ENCODE results near the gene ADK. TPM values are rescaled to one million over a fixed set of nuclear protein-coding genes. Genes with fewer than 3 reads are reported as not detected.

The ADK gene
- polyA plus RNA-seq, 2 donors: 27.3 to 45.2 TPM

- H3K9me3 ChIP-seq (ENCODE audit: control insufficient read depth in 2 of 2, insufficient read depth in 1 of 2, low read depth in 1 of 2, low read length in 1 of 2): no peaks in the 10 kb centered on the region
- no peak overlapping the region for H3K27ac ChIP-seq (ENCODE audit: low read depth in 2 of 2, low read length in 1 of 2)
- H3K36me3 ChIP-seq (ENCODE audit: control insufficient read depth in 2 of 2, insufficient read depth in 2 of 2, low read length in 1 of 2): no peaks in the 10 kb centered on the region
- no peaks in the 10 kb centered on the region for H3K4me1 ChIP-seq (ENCODE audit: control insufficient read depth in 2 of 2, insufficient read depth in 2 of 2, low read length in 1 of 2)
- 80 to 90% methylated on average over 4 of the region's 4 CpGs for WGBS, 2 donors
- H3K27me3 ChIP-seq (ENCODE audit: control insufficient read depth in 1 of 2, insufficient read depth in 2 of 2, low read length in 2 of 2): no peaks in the 10 kb centered on the region
- H3K4me3 ChIP-seq (ENCODE audit: low read depth in 1 of 2, low read length in 2 of 2): no peak overlapping the region
These were observed 171.1 kb downstream of the ADK start for GRCh38 chr10:74322141-74322540.

- no peaks in the 10 kb centered on the region for H3K27me3 ChIP-seq (ENCODE audit: control insufficient read depth in 1 of 2, insufficient read depth in 2 of 2, low read length in 2 of 2)
- H3K4me1 ChIP-seq (ENCODE audit: control insufficient read depth in 2 of 2, insufficient read depth in 2 of 2, low read length in 1 of 2): no peaks in the 10 kb centered on the region
- no peaks in the 10 kb centered on the region for H3K36me3 ChIP-seq (ENCODE audit: control insufficient read depth in 2 of 2, insufficient read depth in 2 of 2, low read length in 1 of 2)
- no peak overlapping the region for H3K4me3 ChIP-seq (ENCODE audit: low read depth in 1 of 2, low read length in 2 of 2)
- H3K27ac ChIP-seq (ENCODE audit: low read depth in 2 of 2, low read length in 1 of 2): no peak overlapping the region
- H3K9me3 ChIP-seq (ENCODE audit: control insufficient read depth in 2 of 2, insufficient read depth in 1 of 2, low read depth in 1 of 2, low read length in 1 of 2): no peaks in the 10 kb centered on the region
These were observed 171.5 kb downstream of the ADK start for GRCh38 chr10:74322565-74322964.

- no peaks in the 10 kb centered on the region for H3K4me1 ChIP-seq (ENCODE audit: control insufficient read depth in 2 of 2, insufficient read depth in 2 of 2, low read length in 1 of 2)
- H3K27me3 ChIP-seq (ENCODE audit: control insufficient read depth in 1 of 2, insufficient read depth in 2 of 2, low read length in 2 of 2): no peaks in the 10 kb centered on the region
- no peaks in the 10 kb centered on the region for H3K9me3 ChIP-seq (ENCODE audit: control insufficient read depth in 2 of 2, insufficient read depth in 1 of 2, low read depth in 1 of 2, low read length in 1 of 2)
- no peak overlapping the region for H3K4me3 ChIP-seq (ENCODE audit: low read depth in 1 of 2, low read length in 2 of 2)
- H3K27ac ChIP-seq (ENCODE audit: low read depth in 2 of 2, low read length in 1 of 2): no peak overlapping the region
- 96 to 97% methylated on average over 2 of the region's 2 CpGs for WGBS, 2 donors
- peaks cover 0 to 2% of the 10 kb centered on the region in 2 donors for H3K36me3 ChIP-seq (ENCODE audit: control insufficient read depth in 2 of 2, insufficient read depth in 2 of 2, low read length in 1 of 2)
These were observed 177.4 kb downstream of the ADK start for GRCh38 chr10:74328388-74328787.

- no peaks in the 10 kb centered on the region for H3K4me1 ChIP-seq (ENCODE audit: control insufficient read depth in 2 of 2, insufficient read depth in 2 of 2, low read length in 1 of 2)
- no peak overlapping the region for H3K4me3 ChIP-seq (ENCODE audit: low read depth in 1 of 2, low read length in 2 of 2)
- no peak overlapping the region for H3K27ac ChIP-seq (ENCODE audit: low read depth in 2 of 2, low read length in 1 of 2)
- WGBS, 2 donors: 63 to 77% methylated on average over 2 of the region's 2 CpGs
- no peaks in the 10 kb centered on the region for H3K9me3 ChIP-seq (ENCODE audit: control insufficient read depth in 2 of 2, insufficient read depth in 1 of 2, low read depth in 1 of 2, low read length in 1 of 2)
- H3K36me3 ChIP-seq (ENCODE audit: control insufficient read depth in 2 of 2, insufficient read depth in 2 of 2, low read length in 1 of 2): peaks cover 0 to 2% of the 10 kb centered on the region in 2 donors
- no peaks in the 10 kb centered on the region for H3K27me3 ChIP-seq (ENCODE audit: control insufficient read depth in 1 of 2, insufficient read depth in 2 of 2, low read length in 2 of 2)
These were observed 178.9 kb downstream of the ADK start for GRCh38 chr10:74329873-74330272.

- Histone ChIP-seq H3K4me1 (ENCODE audit: control insufficient read depth in 2 of 2, insufficient read depth in 2 of 2, low read length in 1 of 2) (no peaks in the 10 kb centered on the region), H3K9me3 (ENCODE audit: control insufficient read depth in 2 of 2, insufficient read depth in 1 of 2, low read depth in 1 of 2, low read length in 1 of 2) (no peaks in the 10 kb centered on the region), H3K27ac (ENCODE audit: low read depth in 2 of 2, low read length in 1 of 2) (no peak overlapping the region), H3K4me3 (ENCODE audit: low read depth in 1 of 2, low read length in 2 of 2) (no peak overlapping the region), H3K27me3 (ENCODE audit: control insufficient read depth in 1 of 2, insufficient read depth in 2 of 2, low read length in 2 of 2) (no peaks in the 10 kb centered on the region), H3K36me3 (ENCODE audit: control insufficient read depth in 2 of 2, insufficient read depth in 2 of 2, low read length in 1 of 2) (peaks cover 0 to 2% of the 10 kb centered on the region in 2 donors)
- 99% methylated on average over 3 of the region's 3 CpGs for WGBS, 2 donors
These were observed 179.6 kb downstream of the ADK start for GRCh38 chr10:74330646-74331045.

- H3K27me3 ChIP-seq (ENCODE audit: control insufficient read depth in 1 of 2, insufficient read depth in 2 of 2, low read length in 2 of 2): no peaks in the 10 kb centered on the region
- no peaks in the 10 kb centered on the region for H3K9me3 ChIP-seq (ENCODE audit: control insufficient read depth in 2 of 2, insufficient read depth in 1 of 2, low read depth in 1 of 2, low read length in 1 of 2)
- peaks cover 0 to 2% of the 10 kb centered on the region in 2 donors for H3K36me3 ChIP-seq (ENCODE audit: control insufficient read depth in 2 of 2, insufficient read depth in 2 of 2, low read length in 1 of 2)
- H3K4me1 ChIP-seq (ENCODE audit: control insufficient read depth in 2 of 2, insufficient read depth in 2 of 2, low read length in 1 of 2): no peaks in the 10 kb centered on the region
- no peak overlapping the region for H3K4me3 ChIP-seq (ENCODE audit: low read depth in 1 of 2, low read length in 2 of 2)
- H3K27ac ChIP-seq (ENCODE audit: low read depth in 2 of 2, low read length in 1 of 2): no peak overlapping the region
These were observed 181.4 kb downstream of the ADK start for GRCh38 chr10:74332398-74332797.

- H3K27ac ChIP-seq (ENCODE audit: low read depth in 2 of 2, low read length in 1 of 2): no peak overlapping the region
- no peaks in the 10 kb centered on the region for H3K27me3 ChIP-seq (ENCODE audit: control insufficient read depth in 1 of 2, insufficient read depth in 2 of 2, low read length in 2 of 2)
- H3K9me3 ChIP-seq (ENCODE audit: control insufficient read depth in 2 of 2, insufficient read depth in 1 of 2, low read depth in 1 of 2, low read length in 1 of 2): no peaks in the 10 kb centered on the region
- peaks cover 0 to 2% of the 10 kb centered on the region in 2 donors for H3K36me3 ChIP-seq (ENCODE audit: control insufficient read depth in 2 of 2, insufficient read depth in 2 of 2, low read length in 1 of 2)
- H3K4me3 ChIP-seq (ENCODE audit: low read depth in 1 of 2, low read length in 2 of 2): no peak overlapping the region
- 75 to 77% methylated on average over 2 of the region's 2 CpGs for WGBS, 2 donors
- no peaks in the 10 kb centered on the region for H3K4me1 ChIP-seq (ENCODE audit: control insufficient read depth in 2 of 2, insufficient read depth in 2 of 2, low read length in 1 of 2)
These were observed 182.2 kb downstream of the ADK start for GRCh38 chr10:74333174-74333573.

- no peaks in the 10 kb centered on the region for H3K27me3 ChIP-seq (ENCODE audit: control insufficient read depth in 1 of 2, insufficient read depth in 2 of 2, low read length in 2 of 2)
- no peaks in the 10 kb centered on the region for H3K9me3 ChIP-seq (ENCODE audit: control insufficient read depth in 2 of 2, insufficient read depth in 1 of 2, low read depth in 1 of 2, low read length in 1 of 2)
- H3K4me1 ChIP-seq (ENCODE audit: control insufficient read depth in 2 of 2, insufficient read depth in 2 of 2, low read length in 1 of 2): no peaks in the 10 kb centered on the region
- no peak overlapping the region for H3K27ac ChIP-seq (ENCODE audit: low read depth in 2 of 2, low read length in 1 of 2)
- H3K36me3 ChIP-seq (ENCODE audit: control insufficient read depth in 2 of 2, insufficient read depth in 2 of 2, low read length in 1 of 2): peaks cover 0 to 2% of the 10 kb centered on the region in 2 donors
- no peak overlapping the region for H3K4me3 ChIP-seq (ENCODE audit: low read depth in 1 of 2, low read length in 2 of 2)
These were observed 183.2 kb downstream of the ADK start for GRCh38 chr10:74334221-74334620.

- Histone ChIP-seq H3K4me1 (ENCODE audit: control insufficient read depth in 2 of 2, insufficient read depth in 2 of 2, low read length in 1 of 2) (no peaks in the 10 kb centered on the region), H3K4me3 (ENCODE audit: low read depth in 1 of 2, low read length in 2 of 2) (no peak overlapping the region), H3K27me3 (ENCODE audit: control insufficient read depth in 1 of 2, insufficient read depth in 2 of 2, low read length in 2 of 2) (no peaks in the 10 kb centered on the region), H3K36me3 (ENCODE audit: control insufficient read depth in 2 of 2, insufficient read depth in 2 of 2, low read length in 1 of 2) (peaks cover 0 to 1% of the 10 kb centered on the region in 2 donors), H3K27ac (ENCODE audit: low read depth in 2 of 2, low read length in 1 of 2) (no peak overlapping the region), H3K9me3 (ENCODE audit: control insufficient read depth in 2 of 2, insufficient read depth in 1 of 2, low read depth in 1 of 2, low read length in 1 of 2) (no peaks in the 10 kb centered on the region)
- WGBS, 2 donors: 73 to 76% methylated on average over 1 of the region's 1 CpG
These were observed 184.5 kb downstream of the ADK start for GRCh38 chr10:74335501-74335900.

- no peaks in the 10 kb centered on the region for H3K9me3 ChIP-seq (ENCODE audit: control insufficient read depth in 2 of 2, insufficient read depth in 1 of 2, low read depth in 1 of 2, low read length in 1 of 2)
- H3K27ac ChIP-seq (ENCODE audit: low read depth in 2 of 2, low read length in 1 of 2): no peak overlapping the region
- H3K4me3 ChIP-seq (ENCODE audit: low read depth in 1 of 2, low read length in 2 of 2): no peak overlapping the region
- H3K27me3 ChIP-seq (ENCODE audit: control insufficient read depth in 1 of 2, insufficient read depth in 2 of 2, low read length in 2 of 2): no peaks in the 10 kb centered on the region
- no peaks in the 10 kb centered on the region for H3K36me3 ChIP-seq (ENCODE audit: control insufficient read depth in 2 of 2, insufficient read depth in 2 of 2, low read length in 1 of 2)
- H3K4me1 ChIP-seq (ENCODE audit: control insufficient read depth in 2 of 2, insufficient read depth in 2 of 2, low read length in 1 of 2): no peaks in the 10 kb centered on the region
- WGBS, 2 donors: 97 to 98% methylated on average over 8 of the region's 8 CpGs
These were observed 186.5 kb downstream of the ADK start for GRCh38 chr10:74337330-74338016.
